DOHH2 (cell line): ENCODE data around the gene PCBD2.

Experiments used
- EZH2phosphoT487 ChIP-seq: fragments of 200-600 bp; sonication (generic); IDR thresholded peaks from 2 replicates; pipeline ENCODE4 v1.6.1; 2017; ENCODE audit warnings: borderline replicate concordance, mild to moderate bottlenecking, antibody characterized with exemption, low read length, moderate library complexity, mixed read lengths
- TF ChIP-seq, protein P1 (sequence below): fragments of 200-600 bp; sonication (generic); IDR thresholded peaks from one replicate; pipeline ENCODE4 v1.5.1; 2014; ENCODE audit warnings: antibody characterized with exemption, mild to moderate bottlenecking, low read depth, low read length; ENCODE audit not compliant: poor library complexity, severe bottlenecking

DNA sequence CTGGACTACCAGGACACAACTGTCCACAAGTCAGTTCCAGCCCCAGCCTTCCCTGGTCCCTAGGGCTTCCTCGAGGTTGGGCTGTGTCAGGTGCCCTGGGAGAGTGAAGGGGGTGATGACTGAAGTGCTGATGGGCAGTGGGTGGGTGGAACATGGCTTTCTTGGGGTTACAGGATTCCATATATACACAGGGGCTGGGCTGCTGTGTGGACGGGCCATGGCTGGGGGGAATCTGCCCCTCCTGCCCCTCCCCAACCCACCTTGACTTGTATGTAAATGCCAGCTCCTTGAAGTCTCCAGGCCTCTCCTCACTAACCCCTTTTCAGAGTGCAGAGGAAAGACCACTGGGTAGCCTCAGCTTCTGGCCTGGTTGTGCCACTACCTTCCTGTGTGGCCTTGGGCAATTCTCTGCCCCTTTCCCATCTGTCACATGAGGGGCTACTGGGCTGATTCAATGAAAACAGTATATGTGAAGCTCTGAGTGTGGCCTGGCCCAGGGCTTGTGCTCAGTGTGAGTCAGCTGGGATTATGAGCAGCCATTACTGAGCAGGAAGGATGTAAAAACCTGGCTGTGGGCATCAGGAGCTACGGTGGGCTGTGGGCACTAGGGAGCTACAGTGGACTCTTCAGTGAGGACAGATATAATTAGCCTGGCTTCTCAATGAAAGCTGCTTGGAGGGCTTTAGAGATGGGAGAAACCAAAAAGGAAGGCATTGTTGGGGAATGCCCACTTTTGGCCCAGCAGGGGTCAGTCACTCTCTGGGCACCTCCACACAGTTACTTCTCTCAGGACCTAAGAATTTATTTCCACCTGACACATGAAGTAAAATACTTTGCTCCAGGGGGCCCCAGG, 105.8 kb downstream of the PCBD2 start:
- TF ChIP-seq, protein P1, sequence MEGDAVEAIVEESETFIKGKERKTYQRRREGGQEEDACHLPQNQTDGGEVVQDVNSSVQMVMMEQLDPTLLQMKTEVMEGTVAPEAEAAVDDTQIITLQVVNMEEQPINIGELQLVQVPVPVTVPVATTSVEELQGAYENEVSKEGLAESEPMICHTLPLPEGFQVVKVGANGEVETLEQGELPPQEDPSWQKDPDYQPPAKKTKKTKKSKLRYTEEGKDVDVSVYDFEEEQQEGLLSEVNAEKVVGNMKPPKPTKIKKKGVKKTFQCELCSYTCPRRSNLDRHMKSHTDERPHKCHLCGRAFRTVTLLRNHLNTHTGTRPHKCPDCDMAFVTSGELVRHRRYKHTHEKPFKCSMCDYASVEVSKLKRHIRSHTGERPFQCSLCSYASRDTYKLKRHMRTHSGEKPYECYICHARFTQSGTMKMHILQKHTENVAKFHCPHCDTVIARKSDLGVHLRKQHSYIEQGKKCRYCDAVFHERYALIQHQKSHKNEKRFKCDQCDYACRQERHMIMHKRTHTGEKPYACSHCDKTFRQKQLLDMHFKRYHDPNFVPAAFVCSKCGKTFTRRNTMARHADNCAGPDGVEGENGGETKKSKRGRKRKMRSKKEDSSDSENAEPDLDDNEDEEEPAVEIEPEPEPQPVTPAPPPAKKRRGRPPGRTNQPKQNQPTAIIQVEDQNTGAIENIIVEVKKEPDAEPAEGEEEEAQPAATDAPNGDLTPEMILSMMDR = peak; percentile 33
- no peak for TF ChIP-seq EZH2phosphoT487
